Smooth muscle cell (in vitro differentiated cells): ENCODE results near the gene IQSEC1. TPM values are rescaled to one million over a fixed set of nuclear protein-coding genes. Genes with fewer than 3 reads are reported as not detected.

Experiments
- DNase-seq: peaks from one replicate; lab custom pipeline; 2025; ENCODE audit not compliant: unreplicated experiment; lab: John Stamatoyannopoulos, UW
- H2AFZ ChIP-seq: fragments of 200-600 bp; sonication (generic); 2 replicates; pipeline ENCODE4 v1.6.0; 2016; ENCODE audit warnings: antibody characterized with exemption, low read depth, mild to moderate bottlenecking
- H3F3A ChIP-seq: fragments of 200-600 bp; sonication (generic); 2 replicates; pipeline ENCODE4 v1.6.0; 2017; ENCODE audit warnings: antibody characterized with exemption, low read depth
- H3K27ac ChIP-seq: fragments of 200-600 bp; sonication (generic); 2 replicates; pipeline ENCODE4 v1.5.1; 2016; ENCODE audit warnings: low read depth, mild to moderate bottlenecking
- H3K27me3 ChIP-seq: fragments of 200-600 bp; sonication (generic); 2 replicates; pipeline ENCODE4 v1.6.1; 2016; ENCODE audit warnings: low read depth, mild to moderate bottlenecking
- H3K36me3 ChIP-seq: fragments of 200-600 bp; sonication (generic); 2 replicates; pipeline ENCODE4 v1.5.1; 2016; ENCODE audit warnings: low read depth
- H3K4me1 ChIP-seq: fragments of 200-600 bp; sonication (generic); 2 replicates; pipeline ENCODE4 v1.5.1; 2016; ENCODE audit warnings: low read depth
- H3K4me2 ChIP-seq: fragments of 200-600 bp; sonication (generic); 2 replicates; pipeline ENCODE4 v1.6.0; 2016; ENCODE audit warnings: mild to moderate bottlenecking
- H3K4me3 ChIP-seq: fragments of 200-600 bp; sonication (generic); 2 replicates; pipeline ENCODE4 v1.5.1; 2016; ENCODE audit warnings: mild to moderate bottlenecking
- H3K79me2 ChIP-seq: fragments of 200-600 bp; sonication (generic); 2 replicates; pipeline ENCODE4 v1.6.0; 2016; ENCODE audit warnings: low read depth, mild to moderate bottlenecking
- H3K9ac ChIP-seq: fragments of 200-600 bp; sonication (generic); 2 replicates; pipeline ENCODE4 v1.6.0; 2016; ENCODE audit warnings: low read depth
- H3K9me3 ChIP-seq: fragments of 200-600 bp; sonication (generic); replicated peaks from 2 replicates; pipeline ENCODE4 v1.5.1; 2016; ENCODE audit warnings: low read depth
- H4K20me1 ChIP-seq: fragments of 200-600 bp; sonication (generic); 2 replicates; pipeline ENCODE4 v1.6.0; 2016; ENCODE audit warnings: low read depth
- WGBS: methylation state at CpG from one replicate; pipeline ENCODE4 v1.1.7; 2016; ENCODE audit warnings: low lambda C conversion rate; 5-methylcytosine and 5-hydroxymethylcytosine counted together
- polyA plus RNA-seq: library from polyadenylated mRNA; unstranded; fragments of >200 nt; fragmentation: Nextera tagmentation; extraction: Ambion mirVana; gene quantifications from 2 replicates; pipeline ENCODE4 v1.2.1, GENCODE V29; 2016
- total RNA-seq: library from RNA; depleted of rRNA; stranded (reverse); fragments of >200 nt; gene quantifications from 2 replicates; pipeline ENCODE4 v1.2.3, GENCODE V29; 2014
- TF ChIP-seq, protein P1 (sequence below): fragments of 200-600 bp; sonication (generic); IDR thresholded peaks from 2 replicates; pipeline ENCODE4 v1.5.1; 2017; ENCODE audit warnings: borderline replicate concordance, mild to moderate bottlenecking, antibody characterized with exemption; ENCODE audit not compliant: insufficient read depth, poor library complexity, severe bottlenecking

The IQSEC1 gene
- total and polyA plus RNA-seq, 2 experiments from 2014 or later = 18.9 to 19.8 TPM

- Histone ChIP-seq H3K4me2 (peak overlapping the region; percentile 35), H4K20me1 (peaks cover 20% of the 10 kb centered on the region), H3K9me3 (no peaks in the 10 kb centered on the region), H3K9ac (no peak overlapping the region), H3K4me3 (no peak overlapping the region), H2AFZ (no peak overlapping the region), H3K36me3 (no peaks in the 10 kb centered on the region), H3K4me1 (peaks cover 27% of the 10 kb centered on the region), H3K27ac (no peak overlapping the region), H3F3A (peaks cover 4% of the 10 kb centered on the region), H3K79me2 (no peaks in the 10 kb centered on the region), H3K27me3 (no peaks in the 10 kb centered on the region)
- WGBS = 79% methylated on average over 17 of the region's 17 CpGs
- no peak for DNase-seq
- TF ChIP-seq, protein P1, sequence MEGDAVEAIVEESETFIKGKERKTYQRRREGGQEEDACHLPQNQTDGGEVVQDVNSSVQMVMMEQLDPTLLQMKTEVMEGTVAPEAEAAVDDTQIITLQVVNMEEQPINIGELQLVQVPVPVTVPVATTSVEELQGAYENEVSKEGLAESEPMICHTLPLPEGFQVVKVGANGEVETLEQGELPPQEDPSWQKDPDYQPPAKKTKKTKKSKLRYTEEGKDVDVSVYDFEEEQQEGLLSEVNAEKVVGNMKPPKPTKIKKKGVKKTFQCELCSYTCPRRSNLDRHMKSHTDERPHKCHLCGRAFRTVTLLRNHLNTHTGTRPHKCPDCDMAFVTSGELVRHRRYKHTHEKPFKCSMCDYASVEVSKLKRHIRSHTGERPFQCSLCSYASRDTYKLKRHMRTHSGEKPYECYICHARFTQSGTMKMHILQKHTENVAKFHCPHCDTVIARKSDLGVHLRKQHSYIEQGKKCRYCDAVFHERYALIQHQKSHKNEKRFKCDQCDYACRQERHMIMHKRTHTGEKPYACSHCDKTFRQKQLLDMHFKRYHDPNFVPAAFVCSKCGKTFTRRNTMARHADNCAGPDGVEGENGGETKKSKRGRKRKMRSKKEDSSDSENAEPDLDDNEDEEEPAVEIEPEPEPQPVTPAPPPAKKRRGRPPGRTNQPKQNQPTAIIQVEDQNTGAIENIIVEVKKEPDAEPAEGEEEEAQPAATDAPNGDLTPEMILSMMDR = no peak
These were observed 64.9 kb downstream of the IQSEC1 start for GRCh38 chr3:13008155-13008995.

DNA sequence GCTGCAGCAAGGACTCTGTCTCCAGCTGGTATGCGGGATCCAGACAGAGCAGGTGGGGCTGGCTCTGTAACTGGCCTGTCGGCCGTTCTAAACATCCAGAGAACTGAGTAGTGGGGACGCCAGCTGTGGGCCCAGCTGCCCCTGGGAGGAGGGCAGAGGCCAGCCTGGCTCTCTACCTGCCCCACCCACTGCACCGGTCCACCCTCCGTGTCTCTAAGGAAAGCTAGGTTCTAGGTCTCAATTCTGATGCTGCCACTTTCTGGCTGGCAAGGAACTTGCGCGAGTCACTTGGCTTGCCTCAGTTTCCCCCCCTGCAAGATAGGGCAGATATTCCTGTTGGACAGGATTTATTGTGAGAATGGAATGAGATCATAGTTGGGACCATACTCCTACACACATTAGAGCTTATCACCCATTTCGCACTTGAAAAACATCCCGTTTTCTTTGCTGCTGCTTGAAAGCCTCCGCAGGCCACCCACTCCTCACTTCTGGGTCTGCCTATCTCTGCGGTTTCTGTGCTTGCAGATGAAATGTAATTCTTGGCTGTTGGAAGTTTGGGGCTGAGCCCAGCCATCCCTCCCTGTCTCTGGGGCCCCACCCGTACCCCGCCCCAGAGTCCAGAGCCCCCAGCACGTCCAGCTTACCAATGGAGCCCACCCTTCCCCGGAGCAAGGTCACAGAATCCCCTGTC, 65.8 kb downstream of the IQSEC1 start:
- no peaks in the 10 kb centered on the region for H3K9me3 ChIP-seq
- H3K27me3 ChIP-seq = no peaks in the 10 kb centered on the region
- H3K36me3 ChIP-seq = no peaks in the 10 kb centered on the region
- no peak for DNase-seq
- H3K4me2 ChIP-seq = peak overlapping the region; percentile 35
- H3K9ac ChIP-seq = no peak overlapping the region
- H3K4me3 ChIP-seq = no peak overlapping the region
- peaks cover 27% of the 10 kb centered on the region for H3K4me1 ChIP-seq
- H4K20me1 ChIP-seq = peaks cover 16% of the 10 kb centered on the region
- 77% methylated on average over 16 of the region's 16 CpGs for WGBS
- no peak overlapping the region for H2AFZ ChIP-seq
- no peak overlapping the region for H3K27ac ChIP-seq
- no peaks in the 10 kb centered on the region for H3K79me2 ChIP-seq
- TF ChIP-seq, protein P1 = no peak
- H3F3A ChIP-seq = peaks cover 4% of the 10 kb centered on the region

DNA sequence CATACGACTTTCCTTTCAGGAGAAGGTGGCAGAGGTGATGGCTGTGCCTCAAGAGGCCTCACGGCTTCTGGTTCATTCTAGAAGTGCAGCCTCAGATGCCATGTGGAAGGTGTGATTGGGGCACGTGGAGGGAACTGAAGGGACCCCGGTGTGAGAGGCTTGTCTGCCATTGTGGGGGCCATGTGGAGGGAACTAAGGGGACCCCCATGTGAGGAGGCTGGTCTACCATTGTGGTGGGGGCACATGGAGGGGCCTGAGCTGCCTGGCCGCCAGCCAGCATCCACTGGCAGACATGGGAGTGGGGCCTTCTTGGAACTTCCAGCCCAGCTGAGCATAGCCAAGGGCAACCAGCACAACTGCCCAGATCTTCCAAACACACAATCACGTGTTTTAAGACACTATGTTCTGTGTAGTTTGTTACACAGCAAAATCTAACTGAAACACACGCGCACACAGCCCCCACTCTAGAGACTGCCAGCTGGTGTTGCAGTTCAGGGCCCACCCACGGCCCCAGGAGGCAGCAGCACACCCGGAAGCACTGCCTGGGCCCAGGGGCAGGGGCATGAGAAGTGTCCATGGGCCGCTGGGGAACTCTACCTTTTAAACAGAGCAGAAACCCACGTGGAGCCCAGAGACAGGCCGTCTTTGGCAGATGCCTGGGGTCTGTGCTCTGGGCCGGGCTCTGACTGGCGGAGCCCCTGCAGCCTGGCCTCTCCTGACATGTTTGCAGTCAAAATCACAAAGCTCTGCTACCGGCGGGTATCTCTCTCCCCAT, 66.8 kb downstream of the IQSEC1 start:
- Histone ChIP-seq H3K27me3 (no peaks in the 10 kb centered on the region), H3K4me1 (peaks cover 21% of the 10 kb centered on the region), H3K4me3 (no peak overlapping the region), H3K79me2 (no peaks in the 10 kb centered on the region), H3K9ac (no peak overlapping the region), H2AFZ (no peak overlapping the region), H3K9me3 (no peaks in the 10 kb centered on the region), H3K27ac (no peak overlapping the region), H3K36me3 (no peaks in the 10 kb centered on the region), H3K4me2 (no peak overlapping the region), H4K20me1 (peaks cover 8% of the 10 kb centered on the region), H3F3A (peaks cover 4% of the 10 kb centered on the region)
- TF ChIP-seq, protein P1 = no peak
- 86% methylated on average over 17 of the region's 17 CpGs for WGBS
- DNase-seq = no peak
